Hematopoietic multipotent progenitor cell treated with erythropoietin and hydrocortisone succinate and interleukin-3 and kit ligand, for 4 days (in vitro differentiated cells): ENCODE results near the gene MRFAP1L1.
"Not testable (repeated sequence)": the region's sequence is repeated elsewhere in the genome, so short reads cannot be mapped to it uniquely, and the experiment has no call there.

Experiments used
- DNase-seq: peaks from one replicate; pipeline ENCODE4 v3.0.0-alpha.2; 2015

MRFAP1L1 gene

DNA sequence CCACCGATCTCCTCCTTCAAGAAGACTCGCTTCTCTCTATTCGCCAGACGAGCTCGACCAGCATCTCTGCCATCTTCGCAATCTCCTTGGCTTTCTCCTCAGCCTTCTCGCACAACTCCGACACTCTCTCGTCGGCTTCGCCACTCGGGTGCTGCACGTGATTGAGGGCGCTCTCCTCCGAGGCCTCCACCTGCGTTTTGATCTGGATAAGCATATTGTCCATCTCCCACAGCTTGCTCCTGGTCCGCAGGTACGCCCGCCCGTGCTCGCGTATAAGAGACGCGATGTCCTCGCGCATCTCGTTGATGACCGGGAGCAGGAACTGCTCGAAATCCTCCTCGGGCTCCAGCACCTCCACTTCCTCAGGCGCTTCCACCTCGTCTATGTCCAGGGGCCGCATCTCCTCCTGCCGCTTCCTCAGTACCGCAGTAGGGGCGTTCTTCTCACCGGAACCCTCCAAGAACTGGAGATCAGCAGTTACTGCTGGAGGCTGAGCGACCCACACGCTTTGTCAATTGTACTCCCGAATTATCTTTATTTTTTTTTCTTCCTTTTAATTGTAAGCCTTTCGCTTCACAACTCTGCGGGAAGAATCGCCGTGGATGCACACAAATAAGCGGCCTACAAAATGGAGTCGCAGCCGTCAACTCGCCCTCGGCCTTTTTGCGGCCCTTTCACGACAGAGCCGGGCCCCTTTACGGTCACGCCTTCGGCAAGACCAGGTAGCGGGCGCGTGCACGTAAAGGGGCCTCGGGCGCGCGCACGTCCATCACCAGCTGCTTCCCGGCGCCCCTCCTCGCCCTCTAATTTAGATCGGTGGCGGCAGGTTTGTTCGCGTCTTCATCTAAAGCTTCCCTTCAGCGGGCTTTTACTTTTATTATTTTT is at the start of gene MRFAP1L1:
Gene MRFAP1L1, minus strand, starts transcription at position 636 of the 885 bp plus-strand sequence. Its CDS starts 236 bp downstream, at position 400.
- peak; percentile 99 for DNase-seq

DNA sequence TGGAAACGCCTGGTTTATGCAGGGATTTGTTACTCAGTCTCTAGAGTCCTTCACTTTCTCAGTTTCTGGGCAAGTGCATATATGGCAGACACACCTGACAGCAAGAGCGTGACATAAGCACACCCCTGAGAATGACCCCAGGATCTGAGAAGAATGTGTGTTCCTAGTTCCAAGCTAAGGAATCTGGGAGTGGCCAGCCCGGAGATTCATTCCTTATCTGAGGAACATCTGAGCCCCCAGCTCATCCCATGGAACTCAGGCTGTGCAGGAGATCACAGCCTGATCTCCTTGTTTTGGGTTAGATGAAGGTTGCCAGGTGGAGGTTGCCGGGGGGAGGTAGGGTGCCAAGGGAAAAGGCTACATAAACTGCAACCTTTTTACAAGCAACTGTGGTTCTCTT is 49.1 kb upstream of the MRFAP1L1 start:
- no peak for DNase-seq

DNA sequence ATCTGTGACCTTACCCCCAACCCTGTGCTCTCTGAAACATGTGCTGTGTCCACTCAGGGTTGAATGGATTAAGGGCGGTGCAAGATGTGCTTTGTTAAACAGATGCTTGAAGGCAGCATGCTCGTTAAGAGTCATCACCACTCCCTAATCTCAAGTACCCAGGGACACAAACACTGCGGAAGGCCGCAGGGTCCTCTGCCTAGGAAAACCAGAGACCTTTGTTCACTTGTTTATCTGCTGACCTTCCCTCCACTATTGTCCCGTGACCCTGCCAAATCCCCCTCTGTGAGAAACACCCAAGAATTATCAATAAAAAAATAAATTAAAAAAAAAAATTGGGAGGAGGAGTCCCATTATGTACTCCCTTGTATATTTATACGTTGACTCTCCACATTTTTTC is 46.7 kb upstream of the MRFAP1L1 start:
- not testable (repeated sequence) for DNase-seq

DNA sequence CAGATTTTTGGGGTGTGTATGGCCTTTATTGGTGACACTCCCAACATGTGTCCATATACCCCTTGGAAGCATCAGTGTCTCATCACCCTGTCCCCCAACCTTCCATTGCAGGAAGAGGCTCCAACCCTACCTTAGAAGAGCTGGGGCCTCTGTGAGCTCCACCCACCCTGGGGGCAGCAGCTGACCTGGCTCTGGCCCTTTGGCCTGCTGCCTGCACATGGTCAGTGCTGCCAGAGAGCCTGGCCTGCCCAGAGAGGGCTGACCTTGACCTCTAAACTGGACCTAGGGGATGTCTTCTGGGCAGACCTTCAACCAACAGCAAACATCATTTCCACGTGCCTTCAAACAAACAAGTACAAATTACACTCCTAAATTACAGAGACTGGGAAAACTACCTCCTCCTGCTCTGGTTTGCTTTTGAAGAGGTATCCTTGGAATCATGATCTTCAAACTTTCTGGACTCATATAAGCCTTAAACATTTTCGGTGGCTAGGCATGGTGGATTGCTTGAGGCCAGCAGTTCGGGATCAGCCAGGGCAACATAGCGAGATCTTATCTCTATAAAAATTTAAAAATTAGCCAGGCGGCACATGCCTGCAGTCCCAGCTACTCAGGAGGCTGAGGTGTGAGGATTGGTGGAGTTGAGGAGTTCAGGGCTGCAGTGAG is 45.6 kb upstream of the MRFAP1L1 start:
- no peak for DNase-seq

DNA sequence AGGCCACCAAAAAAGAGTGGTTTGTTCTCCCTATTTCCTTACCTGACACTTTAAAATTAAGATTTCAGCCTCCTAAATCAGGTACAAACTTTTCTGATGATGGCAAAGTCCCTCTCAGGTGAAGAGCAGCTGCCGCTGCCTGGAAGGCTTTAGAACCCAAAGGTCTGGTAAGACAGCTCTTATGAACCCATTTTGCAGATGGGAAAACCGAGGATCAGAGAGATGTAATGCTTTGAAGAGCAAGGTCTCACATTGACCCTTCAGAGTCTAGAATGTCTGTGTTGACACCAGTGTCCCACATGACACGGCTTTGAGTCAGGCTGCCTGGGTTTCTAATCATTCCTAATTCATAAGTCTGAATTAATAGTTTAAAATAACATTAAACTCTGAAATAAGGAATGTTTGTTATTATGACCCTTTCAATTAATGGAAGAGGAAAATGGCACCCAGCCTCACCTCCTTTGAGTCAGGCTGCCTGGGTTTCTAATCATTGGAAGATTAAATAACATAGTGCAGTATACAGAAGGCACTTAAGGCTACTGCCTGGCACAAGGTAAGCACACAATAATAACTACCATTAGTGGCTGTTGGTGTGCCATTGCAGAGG is 44.9 kb upstream of the MRFAP1L1 start:
- no peak for DNase-seq

DNA sequence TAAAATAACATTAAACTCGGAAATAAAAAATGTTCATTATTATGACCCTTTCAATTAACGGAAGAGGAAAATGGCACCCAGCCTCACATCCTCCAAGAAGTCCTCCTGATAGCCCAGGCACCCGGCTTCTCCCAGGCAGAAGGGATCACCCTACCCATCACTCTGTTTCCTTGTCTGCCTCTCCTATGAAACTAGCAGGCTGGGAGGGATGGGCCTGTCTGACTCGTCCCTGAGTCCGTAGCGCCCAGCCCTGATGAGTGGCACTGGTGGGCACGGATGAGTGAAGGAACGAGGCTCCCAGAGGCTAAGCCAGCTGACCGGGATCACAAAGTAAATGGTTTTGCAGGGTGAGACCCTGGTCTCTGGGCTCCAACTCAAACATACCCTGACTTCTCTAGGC is 44.2 kb upstream of the MRFAP1L1 start:
- DNase-seq: no peak

DNA sequence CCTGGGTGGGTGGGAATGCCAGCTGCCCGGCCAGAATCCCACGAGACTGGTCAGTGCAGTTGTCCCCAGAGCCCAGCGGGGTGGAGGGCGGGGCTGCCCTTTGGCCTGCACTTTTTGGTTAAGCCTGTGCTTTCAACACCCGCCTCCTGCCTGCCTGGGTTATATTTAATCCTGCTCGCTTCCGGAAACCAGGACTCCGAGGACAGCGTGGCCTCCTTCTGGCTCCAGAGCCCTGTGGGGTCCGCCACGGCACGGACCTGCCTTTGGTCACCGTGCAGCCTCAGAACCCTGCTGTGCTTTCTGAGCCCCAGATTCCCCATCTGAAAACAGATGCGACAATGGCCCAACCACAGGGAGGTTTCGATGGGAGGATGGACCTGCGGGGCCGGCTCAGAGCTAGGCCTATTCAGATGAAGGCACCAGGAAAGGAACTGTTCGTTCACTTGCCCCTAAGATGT is 43.5 kb upstream of the MRFAP1L1 start:
- DNase-seq: no peak

DNA sequence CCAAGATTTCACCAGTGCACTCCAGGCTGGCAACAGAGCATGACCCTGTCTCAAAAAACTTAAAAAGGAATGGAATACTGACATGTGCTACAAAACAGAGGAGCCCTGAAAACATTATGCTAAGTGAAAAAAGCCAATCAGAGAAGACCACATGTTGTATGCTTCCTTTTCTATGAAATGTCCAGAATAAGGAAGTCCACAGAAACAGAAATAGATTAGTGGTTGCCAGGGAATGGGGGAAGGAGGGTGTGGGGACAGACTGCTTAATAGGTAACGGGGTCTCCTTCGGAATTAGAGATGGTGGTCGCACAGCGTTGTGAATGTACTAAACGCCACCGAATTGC is 42.8 kb upstream of the MRFAP1L1 start:
- DNase-seq: peak; percentile 73

DNA sequence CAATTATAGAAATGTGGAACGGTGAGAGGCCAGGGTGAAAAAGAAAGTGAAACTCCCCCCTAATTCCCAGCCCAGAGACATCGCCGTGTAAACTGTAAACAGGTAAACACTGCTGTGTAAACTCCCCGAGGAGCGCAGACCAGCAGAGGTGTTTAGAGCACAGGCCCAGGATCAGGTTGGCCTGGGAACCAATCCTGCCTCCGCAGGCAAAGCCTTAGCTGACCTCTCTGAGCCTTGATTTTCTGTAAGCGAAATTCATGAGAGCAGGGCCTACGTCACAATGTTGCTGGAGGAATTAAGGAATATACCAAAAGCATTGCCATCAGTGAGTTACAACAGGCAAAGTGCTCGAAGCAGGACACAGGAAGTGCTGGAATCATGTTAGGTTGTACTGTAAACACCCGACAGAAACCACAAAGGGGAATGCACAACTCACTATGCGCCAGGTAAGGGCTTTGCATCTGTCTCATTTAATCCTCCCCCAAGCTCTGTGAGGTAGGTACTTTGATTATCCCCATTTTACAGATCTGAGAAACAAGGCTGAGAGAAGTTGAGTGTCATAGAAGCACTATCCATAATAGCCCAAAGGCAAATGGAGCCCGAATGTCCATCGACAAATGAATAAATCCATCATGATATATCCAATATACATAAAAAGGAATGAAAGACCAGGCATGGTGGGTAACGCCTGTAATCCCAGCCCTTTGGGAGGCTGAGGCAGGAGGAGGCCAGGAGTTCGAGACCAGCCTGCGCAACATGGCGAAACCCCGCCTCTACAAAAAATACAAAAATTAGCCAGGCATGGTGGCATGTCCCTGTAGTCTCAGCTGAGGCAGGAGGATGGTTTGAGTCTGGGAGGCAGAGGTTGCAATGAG is 42.2 kb upstream of the MRFAP1L1 start:
- no peak for DNase-seq

DNA sequence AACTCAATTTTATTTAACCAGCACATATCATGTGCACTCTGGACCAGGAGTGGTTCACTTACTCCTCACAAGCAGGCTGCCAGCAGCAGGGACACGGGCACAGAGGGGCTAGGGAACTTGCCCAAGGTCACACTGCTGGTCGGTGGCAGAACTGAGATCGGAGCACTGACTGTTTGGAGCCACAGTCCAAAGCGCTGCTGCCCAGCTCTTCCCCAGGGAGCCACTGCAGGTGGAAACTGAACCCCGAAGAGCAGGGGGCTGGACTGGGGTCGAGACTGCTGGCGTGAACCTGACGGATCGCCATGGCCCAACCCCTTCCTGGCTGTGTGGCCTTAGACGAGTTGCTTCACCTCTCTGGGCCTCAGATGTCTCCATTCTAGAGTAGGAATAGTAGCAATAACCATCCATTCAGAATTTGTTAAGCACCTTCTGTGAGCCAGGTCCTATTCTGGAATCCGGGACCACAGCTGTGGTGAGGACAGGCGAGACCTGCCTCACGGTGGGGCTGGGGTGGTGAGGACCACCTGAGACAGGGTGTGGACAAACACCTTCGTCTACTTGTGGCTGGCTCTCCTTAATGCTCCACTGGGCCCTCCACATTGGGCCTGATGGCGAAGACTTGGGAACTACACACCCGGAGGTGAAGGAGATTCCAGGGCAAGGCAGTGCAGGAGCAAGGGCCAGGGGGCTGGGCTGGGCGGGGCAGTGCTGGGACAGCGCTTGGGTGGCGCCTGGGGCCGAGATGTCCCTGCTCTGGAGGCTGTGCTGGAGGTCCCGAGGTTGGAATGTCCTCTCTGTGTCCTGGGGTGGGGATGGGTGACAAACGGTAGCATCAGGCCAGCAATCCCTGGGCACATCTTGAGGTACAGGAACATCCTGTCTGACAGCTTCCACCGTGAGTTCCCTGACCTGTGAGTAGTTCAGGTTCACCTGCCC is 40.9 kb upstream of the MRFAP1L1 start:
- DNase-seq: no peak

DNA sequence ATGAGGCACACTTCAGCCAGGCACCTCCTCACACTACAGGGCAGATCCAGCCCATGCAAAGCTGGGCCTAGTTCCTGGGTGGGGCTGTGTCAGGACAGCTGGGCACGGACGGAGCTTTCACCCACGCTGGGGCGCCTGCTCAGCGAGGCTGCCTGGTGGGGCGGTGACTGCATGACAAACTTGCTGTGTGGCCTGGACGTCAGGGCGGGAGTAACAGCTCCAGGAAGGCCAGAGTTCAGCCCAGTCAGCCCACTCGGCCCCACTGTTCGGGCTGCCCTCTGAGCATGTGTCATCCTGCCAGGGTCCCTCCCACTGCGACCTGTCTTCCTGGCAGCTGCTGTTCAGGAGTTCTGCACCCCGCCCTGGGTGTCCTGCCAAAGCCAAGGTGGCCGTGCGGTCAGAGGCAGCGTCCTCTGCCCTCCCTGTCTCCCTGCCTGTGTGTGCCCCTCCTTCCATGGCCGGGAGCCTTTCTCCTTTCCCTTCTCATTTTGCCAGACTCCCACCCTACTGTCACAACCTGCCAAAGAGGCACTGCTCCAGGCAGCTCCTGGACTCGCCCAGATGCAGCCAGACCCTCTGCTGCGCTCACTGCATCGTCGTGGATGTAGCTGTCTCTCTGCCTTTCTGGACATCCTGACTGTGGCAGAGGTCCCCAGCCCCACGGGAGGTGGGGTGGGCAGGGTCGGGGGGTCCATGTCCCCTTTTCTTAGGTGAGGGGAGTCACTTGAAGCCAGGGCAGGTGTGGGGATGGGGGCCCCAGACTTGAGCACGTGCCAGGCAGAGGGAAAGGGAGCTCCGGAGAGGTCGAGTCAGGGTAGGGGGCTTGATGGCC is 39.9 kb upstream of the MRFAP1L1 start:
- DNase-seq: no peak

DNA sequence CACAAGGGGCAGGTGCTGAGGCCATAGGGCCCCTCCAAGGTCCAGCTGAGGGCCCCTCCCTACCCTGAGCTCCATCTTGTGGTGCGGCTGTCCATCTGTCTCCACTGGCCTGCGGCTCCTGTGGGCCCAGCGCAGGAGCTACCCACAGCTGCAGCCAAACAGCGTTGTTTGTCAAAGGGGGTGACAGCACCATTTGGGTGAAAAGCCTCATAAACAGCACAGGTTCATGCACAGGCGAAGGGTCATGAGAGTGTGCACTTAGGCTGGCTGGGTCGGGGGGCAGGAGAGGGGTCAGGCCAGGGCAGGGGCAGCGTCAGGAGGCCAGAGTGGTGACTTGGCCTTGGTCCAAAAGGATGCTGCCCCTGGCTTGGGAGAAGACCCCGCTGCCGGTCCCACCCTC is 38.6 kb upstream of the MRFAP1L1 start:
- DNase-seq: no peak

DNA sequence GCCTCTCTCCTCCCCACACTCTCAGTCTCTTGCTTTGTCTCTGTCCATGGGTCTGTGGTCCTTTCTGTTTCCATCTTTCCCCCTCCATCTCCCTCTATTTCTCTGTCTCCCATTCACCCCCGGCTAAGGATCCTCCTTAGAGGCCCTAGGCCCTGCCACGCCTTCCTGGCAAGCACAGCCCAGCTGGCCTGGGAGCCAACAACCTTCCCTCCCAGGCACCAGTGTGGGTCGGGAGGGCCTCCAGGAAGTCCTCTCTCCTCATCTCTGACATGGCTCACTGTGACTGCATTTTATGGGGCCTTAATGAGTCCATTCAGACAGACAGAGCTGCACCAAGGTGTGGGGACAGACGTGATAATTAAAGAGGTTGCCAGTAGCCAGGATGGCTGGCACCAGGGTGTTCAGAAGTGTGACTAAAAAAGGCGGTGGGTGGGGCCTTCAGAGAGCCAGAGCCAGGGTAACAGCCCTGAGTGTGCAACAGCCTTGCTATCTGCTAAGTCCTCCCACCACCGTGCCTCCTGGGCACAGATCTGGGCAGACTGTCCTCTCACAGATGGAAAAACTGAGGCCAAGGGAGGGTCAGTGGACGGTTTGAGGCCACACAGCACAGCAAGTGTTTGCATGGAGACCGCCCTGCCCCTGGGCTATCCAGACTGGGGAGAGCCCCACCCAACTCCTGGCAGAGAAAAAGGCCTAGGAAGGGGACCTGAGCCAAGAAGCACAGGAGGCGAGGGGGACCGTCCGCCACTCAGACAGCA is 37.8 kb upstream of the MRFAP1L1 start:
- DNase-seq: no peak

DNA sequence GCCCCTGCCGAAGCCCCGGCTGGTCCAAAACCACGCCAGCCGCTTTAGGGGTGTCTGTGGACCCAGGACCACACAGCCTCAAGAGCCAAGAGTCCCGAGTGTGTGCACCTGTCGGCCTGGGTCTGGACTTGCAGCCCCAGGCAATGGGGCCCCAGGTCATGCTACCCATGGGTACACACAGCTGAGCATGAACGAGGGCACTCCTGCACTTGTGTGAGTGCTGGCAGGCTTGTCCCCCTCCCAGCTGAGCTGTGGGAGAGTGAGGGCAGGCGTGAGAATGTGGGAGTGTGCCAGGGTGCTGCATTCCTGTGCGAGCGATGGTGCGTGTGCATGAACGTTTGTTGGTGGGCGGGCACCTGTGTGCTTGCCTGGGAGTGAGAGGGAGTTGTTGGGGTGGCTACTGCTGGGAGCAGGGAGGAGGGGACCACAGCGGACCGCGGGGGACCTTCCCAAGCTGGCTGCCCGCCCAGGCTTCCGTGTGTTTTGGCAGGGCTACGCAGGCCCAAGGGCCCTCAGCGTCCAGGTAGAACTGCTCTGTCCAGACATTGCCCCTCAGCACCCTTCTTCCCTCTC is 37.1 kb upstream of the MRFAP1L1 start:
- DNase-seq: no peak

DNA sequence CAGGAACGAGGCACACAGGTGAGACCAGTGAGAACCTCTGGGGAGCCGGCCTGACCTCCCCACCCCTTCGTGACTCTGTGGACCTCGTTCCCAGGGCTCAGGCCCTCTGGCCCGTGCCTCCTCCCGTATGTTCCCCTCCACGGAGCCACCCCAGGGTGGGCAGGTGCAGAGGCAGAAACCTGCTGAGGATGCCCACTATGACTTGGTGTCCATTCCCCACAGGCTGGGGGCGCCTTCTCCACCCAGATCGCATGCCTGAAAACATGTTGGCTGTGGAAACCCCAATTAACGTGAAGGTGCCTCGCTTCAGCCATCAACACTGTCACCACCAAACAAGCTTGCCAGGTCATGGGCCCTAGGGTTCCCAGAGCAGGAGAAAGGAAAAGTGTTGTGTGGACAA is 33.3 kb upstream of the MRFAP1L1 start:
- no peak for DNase-seq

DNA sequence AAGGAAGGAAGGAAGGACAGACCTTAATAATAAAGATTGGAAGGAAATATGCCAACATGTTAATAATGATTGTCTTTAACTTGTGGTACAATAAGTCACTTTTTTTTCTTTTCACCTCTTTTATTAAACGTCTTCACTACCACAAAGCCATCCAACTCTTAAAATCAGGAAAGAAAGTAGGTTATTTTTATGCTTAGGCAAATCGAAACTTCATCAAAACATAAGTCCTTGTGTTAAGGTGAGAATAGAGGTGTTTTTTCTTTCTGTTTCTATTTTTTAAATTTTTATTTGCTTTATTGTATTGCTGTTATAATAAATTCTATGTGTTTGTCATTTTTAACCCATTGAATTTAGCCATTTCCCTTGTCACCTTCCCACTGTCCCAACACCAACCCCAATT is 32.8 kb upstream of the MRFAP1L1 start:
- no peak for DNase-seq

DNA sequence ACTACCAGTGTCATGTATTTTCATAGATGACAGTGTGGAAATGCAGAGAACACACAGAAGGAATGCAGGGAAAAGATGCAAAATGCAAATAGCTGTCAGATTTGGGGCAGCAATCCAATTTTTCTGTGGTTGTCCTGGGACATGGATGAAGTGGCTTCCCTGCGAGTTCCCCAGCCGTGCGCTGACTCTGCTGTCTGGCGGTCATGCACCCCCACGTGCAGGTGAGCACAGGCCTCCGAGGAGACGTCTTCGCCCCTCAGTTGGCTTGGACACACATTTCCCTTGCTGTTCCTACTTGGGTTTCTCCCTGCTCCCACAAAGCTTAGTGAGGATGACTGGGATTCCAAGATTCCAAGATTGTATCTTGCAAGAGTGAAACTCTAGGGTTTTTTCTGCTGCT is 30.7 kb upstream of the MRFAP1L1 start:
- DNase-seq: no peak

DNA sequence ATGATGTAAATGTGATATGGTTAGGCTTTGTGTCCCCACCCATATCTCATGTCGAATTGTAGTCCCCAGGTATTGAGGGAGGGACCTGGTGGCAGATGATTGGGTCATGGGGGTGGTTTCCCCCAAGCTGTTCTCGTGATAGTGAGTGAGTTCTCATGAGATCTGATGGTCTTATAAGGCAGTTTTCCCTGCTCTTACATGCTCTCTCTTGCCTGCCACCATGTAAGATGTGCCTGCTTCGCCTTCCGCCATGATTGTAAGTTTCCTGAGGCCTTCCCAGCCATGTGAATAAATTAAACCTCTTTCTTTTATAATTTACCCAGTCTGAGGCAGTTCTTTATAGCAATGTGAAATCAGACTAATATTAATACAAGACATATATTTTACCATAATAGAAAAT is 30.3 kb upstream of the MRFAP1L1 start:
- no peak for DNase-seq

DNA sequence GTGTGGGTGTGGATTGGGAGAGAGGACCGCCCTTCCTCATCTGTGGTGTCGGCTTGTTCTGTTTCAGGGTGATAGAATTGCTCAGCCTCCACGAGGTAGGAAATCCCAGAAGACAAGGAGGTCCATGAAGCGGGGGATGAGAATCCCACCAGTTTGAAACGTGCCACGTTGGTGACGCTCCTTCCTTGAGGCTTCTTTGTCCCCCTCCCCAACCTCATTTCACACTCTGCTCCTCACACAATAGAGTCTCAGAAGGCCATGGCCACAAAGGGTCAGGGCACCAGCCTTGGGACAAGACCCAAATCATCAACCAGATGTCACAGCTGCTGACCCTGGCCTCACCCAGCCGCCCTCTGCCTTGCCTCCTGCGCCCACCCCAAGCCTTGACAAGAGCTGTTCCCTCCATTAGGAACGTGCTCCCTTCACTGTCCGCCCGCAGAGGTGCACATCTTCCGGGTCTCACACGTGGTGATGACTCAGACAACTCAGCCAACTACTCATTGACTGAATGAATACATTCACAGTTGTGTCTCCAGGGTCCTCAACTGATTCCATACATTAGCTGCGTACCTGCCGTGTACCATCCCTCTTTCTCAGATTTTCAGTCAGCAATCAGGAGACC is 24.6 kb upstream of the MRFAP1L1 start:
- DNase-seq: peak; percentile 53
